Panc1 (cell line): Measurements from ENCODE around the gene TCEAL2. TPM values are rescaled to one million over a fixed set of nuclear protein-coding genes. Genes with fewer than 3 reads are reported as not detected.
"Not testable (repeated sequence)": the region's sequence is repeated elsewhere in the genome, so short reads cannot be mapped to it uniquely, and the experiment has no call there.

Experiments used
- ATAC-seq: fragments of 200-7000 bp; cut with Tn5 transposase; 2 replicates; pipeline ENCODE4 v1.9.1; 2020; ENCODE audit warnings: mild to moderate bottlenecking, moderate library complexity
- BruUV-seq: library from RNA; stranded (reverse); fragments of 400-500 nt; replicated peaks from 2 replicates; lab custom pipeline; 2021; lab: Mats Ljungman, UMichigan
- CTCF ChIA-PET: fragments of 300-600 bp; sonication (Branson Sonifier 250); formaldehyde crosslinking; loops from one replicate; lab custom pipeline; 2022; ENCODE audit warnings: antibody characterized with exemption; lab: Charles Lee
- POLR2A ChIA-PET: fragments of 300-600 bp; sonication (Branson Sonifier 250); formaldehyde crosslinking; loops from one replicate; lab custom pipeline; 2022; ENCODE audit warnings: antibody characterized with exemption; lab: Charles Lee
- DNase-seq: peaks from one replicate; pipeline ENCODE4 v3.0.0-alpha.2; 2010; ENCODE audit warnings: low read depth, low spot score
- H3K27ac ChIP-seq: 2 replicates; pipeline ENCODE4 v1.5.1; 2011; ENCODE audit warnings: mild to moderate bottlenecking, low read length, inconsistent platforms
- H3K27me3 ChIP-seq: fragments of 200-500 bp; sonication (Bioruptor generic); 2 replicates; pipeline ENCODE4 v1.6.0; 2014; ENCODE audit warnings: low read length, inconsistent platforms; ENCODE audit not compliant: control insufficient read depth, insufficient read depth
- H3K36me3 ChIP-seq: fragments of 200-500 bp; sonication (Bioruptor generic); 2 replicates; pipeline ENCODE4 v1.5.1; 2014; ENCODE audit warnings: inconsistent platforms, mild to moderate bottlenecking, low read length, moderate library complexity; ENCODE audit not compliant: control insufficient read depth, insufficient read depth
- H3K4me1 ChIP-seq: 2 replicates; pipeline ENCODE4 v1.5.1; 2011; ENCODE audit warnings: inconsistent platforms, mild to moderate bottlenecking, low read length, moderate library complexity; ENCODE audit not compliant: control insufficient read depth, insufficient read depth
- H3K4me3 ChIP-seq, 2 experiments: 2 replicates each; pipeline ENCODE4 v1.5.1; 2011 to 2012; ENCODE audit warnings: low read depth in 2 of 2, low read length in 2 of 2, mild to moderate bottlenecking in 2 of 2, inconsistent platforms in 1 of 2, moderate library complexity in 1 of 2
- H3K9me3 ChIP-seq: fragments of 200-500 bp; sonication (Bioruptor generic); 2 replicates; pipeline ENCODE4 v1.5.1; 2014; ENCODE audit warnings: low read depth, mild to moderate bottlenecking, inconsistent platforms, low read length, moderate library complexity; ENCODE audit not compliant: control insufficient read depth, insufficient read depth
- POLR2AphosphoS5 ChIP-seq: IDR thresholded peaks from 2 replicates; pipeline ENCODE4 v1.6.1; 2012; ENCODE audit warnings: mild to moderate bottlenecking, low read depth, low read length, moderate library complexity
- SIN3A ChIP-seq: IDR thresholded peaks from 2 replicates; pipeline ENCODE4 v1.6.1; 2012; ENCODE audit warnings: low read depth, mild to moderate bottlenecking, low read length, moderate library complexity, borderline replicate concordance; ENCODE audit not compliant: insufficient read depth
- TCF7L2 ChIP-seq: IDR thresholded peaks from 2 replicates; pipeline ENCODE4 v1.6.1; 2011; ENCODE audit warnings: mild to moderate bottlenecking, low read depth, low read length, inconsistent platforms
- in situ Hi-C: cut with HindIII; loops from 2 replicates; pipeline ENCODE4 v1.10.0; 2016; ENCODE audit warnings: low sequenced_read_pairs, low pct_unique_long_range_greater_than_20kb
- intact Hi-C: fragments of 100-400 bp; cut with micrococcal nuclease; formaldehyde crosslinking; loops from one replicate; pipeline ENCODE4 v1.10.0; 2022; ENCODE audit not compliant: unreplicated experiment
- total RNA-seq: library from RNA; stranded (reverse); gene quantifications from one replicate; pipeline ENCODE4 v1.2.1, GENCODE V29; 2021; ENCODE audit not compliant: unreplicated experiment
- TF ChIP-seq, protein P1 (sequence below), 2 experiments: IDR thresholded peaks; 2 replicates each; pipeline ENCODE4 v1.6.1; 2011 to 2012; ENCODE audit warnings: low read depth in 2 of 2, control low read depth in 1 of 2, low read length in 1 of 2, mild to moderate bottlenecking in 1 of 2, moderate library complexity in 1 of 2; ENCODE audit not compliant: insufficient read depth in 1 of 2
- TF ChIP-seq, protein P2 (sequence below): fragments of 450-650 bp; IDR thresholded peaks from 2 replicates; pipeline ENCODE4 v1.5.1; 2017; ENCODE audit warnings: mild to moderate bottlenecking

TCEAL2 gene
- total RNA-seq, 1 experiment from 2014 or later = not detected

- in situ Hi-C loops (no loop called here), intact Hi-C loops (no loop called here)
- no peaks in the 10 kb centered on the region for H3K9me3 ChIP-seq
- no peaks in the 10 kb centered on the region for H3K27me3 ChIP-seq
- no peaks in the 10 kb centered on the region for H3K36me3 ChIP-seq
- H3K4me3 ChIP-seq = no peak overlapping the region
- ChIA-PET POLR2A (no interaction called here), CTCF (no interaction called here)
- BruUV-seq = no TSS peak
- ATAC-seq (no peak), DNase-seq (no peak)
- H3K4me1 ChIP-seq = no peaks in the 10 kb centered on the region
- TF ChIP-seq TCF7L2 = no peak
- TF ChIP-seq, protein P1, sequence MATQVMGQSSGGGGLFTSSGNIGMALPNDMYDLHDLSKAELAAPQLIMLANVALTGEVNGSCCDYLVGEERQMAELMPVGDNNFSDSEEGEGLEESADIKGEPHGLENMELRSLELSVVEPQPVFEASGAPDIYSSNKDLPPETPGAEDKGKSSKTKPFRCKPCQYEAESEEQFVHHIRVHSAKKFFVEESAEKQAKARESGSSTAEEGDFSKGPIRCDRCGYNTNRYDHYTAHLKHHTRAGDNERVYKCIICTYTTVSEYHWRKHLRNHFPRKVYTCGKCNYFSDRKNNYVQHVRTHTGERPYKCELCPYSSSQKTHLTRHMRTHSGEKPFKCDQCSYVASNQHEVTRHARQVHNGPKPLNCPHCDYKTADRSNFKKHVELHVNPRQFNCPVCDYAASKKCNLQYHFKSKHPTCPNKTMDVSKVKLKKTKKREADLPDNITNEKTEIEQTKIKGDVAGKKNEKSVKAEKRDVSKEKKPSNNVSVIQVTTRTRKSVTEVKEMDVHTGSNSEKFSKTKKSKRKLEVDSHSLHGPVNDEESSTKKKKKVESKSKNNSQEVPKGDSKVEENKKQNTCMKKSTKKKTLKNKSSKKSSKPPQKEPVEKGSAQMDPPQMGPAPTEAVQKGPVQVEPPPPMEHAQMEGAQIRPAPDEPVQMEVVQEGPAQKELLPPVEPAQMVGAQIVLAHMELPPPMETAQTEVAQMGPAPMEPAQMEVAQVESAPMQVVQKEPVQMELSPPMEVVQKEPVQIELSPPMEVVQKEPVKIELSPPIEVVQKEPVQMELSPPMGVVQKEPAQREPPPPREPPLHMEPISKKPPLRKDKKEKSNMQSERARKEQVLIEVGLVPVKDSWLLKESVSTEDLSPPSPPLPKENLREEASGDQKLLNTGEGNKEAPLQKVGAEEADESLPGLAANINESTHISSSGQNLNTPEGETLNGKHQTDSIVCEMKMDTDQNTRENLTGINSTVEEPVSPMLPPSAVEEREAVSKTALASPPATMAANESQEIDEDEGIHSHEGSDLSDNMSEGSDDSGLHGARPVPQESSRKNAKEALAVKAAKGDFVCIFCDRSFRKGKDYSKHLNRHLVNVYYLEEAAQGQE (IDR thresholded peaks at IDR 0.05; ENCODE audit: insufficient read depth in 1 of 2, low read depth in 2 of 2, low read length in 1 of 2) = no peak
- no peak for TF ChIP-seq SIN3A
- no peak for TF ChIP-seq POLR2AphosphoS5
- TF ChIP-seq, protein P2, sequence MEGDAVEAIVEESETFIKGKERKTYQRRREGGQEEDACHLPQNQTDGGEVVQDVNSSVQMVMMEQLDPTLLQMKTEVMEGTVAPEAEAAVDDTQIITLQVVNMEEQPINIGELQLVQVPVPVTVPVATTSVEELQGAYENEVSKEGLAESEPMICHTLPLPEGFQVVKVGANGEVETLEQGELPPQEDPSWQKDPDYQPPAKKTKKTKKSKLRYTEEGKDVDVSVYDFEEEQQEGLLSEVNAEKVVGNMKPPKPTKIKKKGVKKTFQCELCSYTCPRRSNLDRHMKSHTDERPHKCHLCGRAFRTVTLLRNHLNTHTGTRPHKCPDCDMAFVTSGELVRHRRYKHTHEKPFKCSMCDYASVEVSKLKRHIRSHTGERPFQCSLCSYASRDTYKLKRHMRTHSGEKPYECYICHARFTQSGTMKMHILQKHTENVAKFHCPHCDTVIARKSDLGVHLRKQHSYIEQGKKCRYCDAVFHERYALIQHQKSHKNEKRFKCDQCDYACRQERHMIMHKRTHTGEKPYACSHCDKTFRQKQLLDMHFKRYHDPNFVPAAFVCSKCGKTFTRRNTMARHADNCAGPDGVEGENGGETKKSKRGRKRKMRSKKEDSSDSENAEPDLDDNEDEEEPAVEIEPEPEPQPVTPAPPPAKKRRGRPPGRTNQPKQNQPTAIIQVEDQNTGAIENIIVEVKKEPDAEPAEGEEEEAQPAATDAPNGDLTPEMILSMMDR = no peak
- no peak overlapping the region for H3K27ac ChIP-seq
Observed at GRCh38 chrX:102113367-102113766, 12.1 kb upstream of the TCEAL2 start.

- intact Hi-C loops = no loop called here
Observed at GRCh38 chrX:102115748-102116147, 9.7 kb upstream of the TCEAL2 start.

GRCh38 chrX:102125014-102125413, 465 bp upstream of the TCEAL2 start:
- CTCF ChIA-PET, DNase-seq, POLR2A ChIA-PET, intact Hi-C loops, H3K27me3 ChIP-seq, H3K4me1 ChIP-seq, H3K4me3 ChIP-seq, BruUV-seq, H3K9me3 ChIP-seq, H3K36me3 ChIP-seq, H3K27ac ChIP-seq, ATAC-seq, in situ Hi-C loops: not testable (repeated sequence)

More at GRCh38 chrX:102115748-102116147, 9.7 kb upstream of the TCEAL2 start:
- H3K4me1 ChIP-seq = no peaks in the 10 kb centered on the region
- DNase-seq = no peak
- H3K4me3 ChIP-seq = no peak overlapping the region
- POLR2A ChIA-PET = no interaction called here
- H3K36me3 ChIP-seq = no peaks in the 10 kb centered on the region
- no peaks in the 10 kb centered on the region for H3K9me3 ChIP-seq
- no peak overlapping the region for H3K27ac ChIP-seq
- BruUV-seq = no TSS peak
- in situ Hi-C loops = no loop called here
- no peaks in the 10 kb centered on the region for H3K27me3 ChIP-seq
- TF ChIP-seq SIN3A = no peak
- TF ChIP-seq, protein P2 = no peak
- TF ChIP-seq POLR2AphosphoS5 = no peak
- TF ChIP-seq, protein P1 (IDR thresholded peaks at IDR 0.05; ENCODE audit: insufficient read depth in 1 of 2, low read depth in 2 of 2, low read length in 1 of 2) = no peak
- no peak for TF ChIP-seq TCF7L2
- CTCF ChIA-PET = no interaction called here
- no peak for ATAC-seq
